ENCODE results near the gene PSMB5.

- TF ChIP-seq CTCF (IDR thresholded peaks at IDR 0.05): no peak
- no peak for TF ChIP-seq EP300 (IDR thresholded peaks at IDR 0.05)
Measured at GRCh38 chr14:22981090-22981875, 53.4 kb downstream of the PSMB5 start.

All from esophagus muscularis mucosa (tissue), 3 donors.